ENCODE data around the gene CNTROB. TPM values are rescaled to one million over a fixed set of nuclear protein-coding genes. Genes with fewer than 3 reads are reported as not detected.

The CNTROB gene
- total RNA-seq, 1 experiment from 2014 or later: 27.5 TPM

DNA sequence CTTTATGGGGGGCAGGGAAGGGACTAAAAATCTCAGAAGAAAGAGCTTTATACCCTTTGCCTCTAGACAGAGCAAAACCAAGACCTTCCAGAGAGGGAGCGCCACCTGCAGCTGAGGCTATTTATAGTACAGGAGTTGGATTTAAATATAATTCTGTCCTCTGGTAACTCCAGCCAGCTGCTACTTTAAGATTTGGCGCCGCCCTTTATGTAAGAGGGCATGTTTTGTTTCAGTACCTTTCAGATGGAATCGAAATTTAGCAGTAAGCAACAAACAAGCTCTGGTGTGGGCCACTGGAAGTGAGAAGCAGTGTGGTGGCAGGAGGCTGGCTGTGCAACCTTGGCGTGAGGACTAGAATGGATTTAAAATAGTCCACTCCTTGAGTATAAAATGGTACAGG, 65.2 kb downstream of the CNTROB start:
- no peaks in the 10 kb centered on the region for H3K27me3 ChIP-seq (ENCODE audit: low read length)
- CTCF ChIA-PET: interaction anchor here (0.6 to 1.2 kb wide), 6 partner anchors 44 to 126 kb away, joined by 3 to 8 read pairs (median 3); partner anchors contain the start of genes CNTROB and TRAPPC1
- 0 out of 2 replicates have a peak overlapping the region, but pooled peaks have one; percentile 35 for H2AFZ ChIP-seq (ENCODE audit: low read length)
- DNase-seq (peak; percentile 66), ATAC-seq (peak; percentile 82)
- H3K27ac ChIP-seq (ENCODE audit: low read length): no peak overlapping the region
- H3K4me1 ChIP-seq (ENCODE audit: insufficient read depth, low read length): peaks cover 7% of the 10 kb centered on the region; the same call in 1 of the 2 replicates
- H3K9me2 ChIP-seq (replicated peaks; ENCODE audit: low read length): no peaks in the 10 kb centered on the region
- no peak overlapping the region for H3K9ac ChIP-seq (ENCODE audit: low read length)
- intact Hi-C loops (cut with micrococcal nuclease): no loop called here
- POLR2A ChIA-PET (ENCODE audit: unreplicated experiment): no interaction called here
- H3K79me2 ChIP-seq (ENCODE audit: low read length): no peaks in the 10 kb centered on the region
- H3K9me3 ChIP-seq (ENCODE audit: low read length): no peaks in the 10 kb centered on the region
- H3K36me3 ChIP-seq (ENCODE audit: low read depth, low read length): no peaks in the 10 kb centered on the region
- H3K4me3 ChIP-seq (ENCODE audit: low read length): no peak overlapping the region; the same call in 1 of the 2 replicates
- H3K4me2 ChIP-seq (ENCODE audit: low read length): peak overlapping the region; percentile 55
- no peaks in the 10 kb centered on the region for H4K20me1 ChIP-seq (ENCODE audit: low read length)
- no peak for TF ChIP-seq EZH2phosphoT487 (IDR thresholded peaks at IDR 0.05; ENCODE audit: borderline replicate concordance, low read length)
- TF ChIP-seq, protein P1, sequence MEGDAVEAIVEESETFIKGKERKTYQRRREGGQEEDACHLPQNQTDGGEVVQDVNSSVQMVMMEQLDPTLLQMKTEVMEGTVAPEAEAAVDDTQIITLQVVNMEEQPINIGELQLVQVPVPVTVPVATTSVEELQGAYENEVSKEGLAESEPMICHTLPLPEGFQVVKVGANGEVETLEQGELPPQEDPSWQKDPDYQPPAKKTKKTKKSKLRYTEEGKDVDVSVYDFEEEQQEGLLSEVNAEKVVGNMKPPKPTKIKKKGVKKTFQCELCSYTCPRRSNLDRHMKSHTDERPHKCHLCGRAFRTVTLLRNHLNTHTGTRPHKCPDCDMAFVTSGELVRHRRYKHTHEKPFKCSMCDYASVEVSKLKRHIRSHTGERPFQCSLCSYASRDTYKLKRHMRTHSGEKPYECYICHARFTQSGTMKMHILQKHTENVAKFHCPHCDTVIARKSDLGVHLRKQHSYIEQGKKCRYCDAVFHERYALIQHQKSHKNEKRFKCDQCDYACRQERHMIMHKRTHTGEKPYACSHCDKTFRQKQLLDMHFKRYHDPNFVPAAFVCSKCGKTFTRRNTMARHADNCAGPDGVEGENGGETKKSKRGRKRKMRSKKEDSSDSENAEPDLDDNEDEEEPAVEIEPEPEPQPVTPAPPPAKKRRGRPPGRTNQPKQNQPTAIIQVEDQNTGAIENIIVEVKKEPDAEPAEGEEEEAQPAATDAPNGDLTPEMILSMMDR (conservative IDR thresholded peaks at IDR 0.05; ENCODE audit: low read depth, low read length): peak; percentile 70
- TF ChIP-seq EZH2 (IDR thresholded peaks at IDR 0.05; ENCODE audit: low read length, unreplicated experiment): no peak
- no peaks in the 10 kb centered on the region for H3F3A ChIP-seq (ENCODE audit: low read length, unreplicated experiment)
- BruUV-seq (replicated peaks): no TSS peak

Other genes with a start within 250 kb of the CNTROB start
- 2.0 and 3.4 TPM in 2 replicates for gene TP53, start 244.7 kb upstream of the CNTROB start, total RNA-seq (2014; rRNA removed)
- 18.0 and 22.6 TPM in 2 replicates for gene WRAP53, start 243.7 kb upstream of the CNTROB start, total RNA-seq (2014; rRNA removed)
- gene EFNB3, start 227.0 kb upstream of the CNTROB start, total RNA-seq (2014; rRNA removed): 4.9 and 7.7 TPM in 2 replicates
- gene DNAH2, start 214.5 kb upstream of the CNTROB start, total RNA-seq (2014; rRNA removed): 0.62 and 0.92 TPM in 2 replicates
- gene KDM6B, start 98.0 kb upstream of the CNTROB start, total RNA-seq (2014; rRNA removed): 3.2 and 158 TPM in 2 replicates
- gene TMEM88, start 77.1 kb upstream of the CNTROB start, total RNA-seq (2014; rRNA removed): 1.5 TPM in 1 of 2 replicates, not detected in the other
- gene NAA38, start 74.6 kb upstream of the CNTROB start, total RNA-seq (2014; rRNA removed): 403 and 409 TPM in 2 replicates
- gene CYB5D1, start 74.2 kb upstream of the CNTROB start, total RNA-seq (2014; rRNA removed): 16.7 and 23.1 TPM in 2 replicates
- 102 and 151 TPM in 2 replicates for gene CHD3, start 43.4 kb upstream of the CNTROB start, total RNA-seq (2014; rRNA removed)
- gene RNF227, start 15.9 kb upstream of the CNTROB start, total RNA-seq (2014; rRNA removed): 0.11 and 0.52 TPM in 2 replicates
- gene KCNAB3, start 2.4 kb upstream of the CNTROB start, total RNA-seq (2014; rRNA removed): 0.26 and 0.75 TPM in 2 replicates
- gene TRAPPC1, start 260 bp upstream of the CNTROB start, total RNA-seq (2014; rRNA removed): 26.4 and 30.5 TPM in 2 replicates
- gene GUCY2D, start 70.4 kb downstream of the CNTROB start, total RNA-seq (2014; rRNA removed): 0.12 TPM in 1 of 2 replicates, not detected in the other
- not detected in 2 replicates for gene ALOX15B, start 106.9 kb downstream of the CNTROB start, total RNA-seq (2014; rRNA removed)
- 0.55 and 1.2 TPM in 2 replicates for gene ALOX12B, start 155.5 kb downstream of the CNTROB start, total RNA-seq (2014; rRNA removed)
- gene ALOXE3, start 186.3 kb downstream of the CNTROB start, total RNA-seq (2014; rRNA removed): 1.4 and 3.6 TPM in 2 replicates
- 2.9 TPM in 1 of 2 replicates, not detected in the other for gene HES7, start 191.9 kb downstream of the CNTROB start, total RNA-seq (2014; rRNA removed)
- gene PER1, start 220.2 kb downstream of the CNTROB start, total RNA-seq (2014; rRNA removed): 25.0 and 47.2 TPM in 2 replicates
- gene VAMP2, start 230.7 kb downstream of the CNTROB start, total RNA-seq (2014; rRNA removed): 5.0 and 18.0 TPM in 2 replicates
- gene TMEM107, start 244.2 kb downstream of the CNTROB start, total RNA-seq (2014; rRNA removed): 19.0 and 26.6 TPM in 2 replicates

All from PC-3 (cell line).